Fibroblast of lung (primary cell): Measurements from ENCODE around the gene MEIOSIN. TPM values are rescaled to one million over a fixed set of nuclear protein-coding genes. Genes with fewer than 3 reads are reported as not detected.

Experiments used
- DNase-seq, 2 donors: peaks; one replicate each; pipeline versions ENCODE4 v3.0.0 to v3.0.0-alpha.2; 2010; ENCODE audit warnings: low read depth in 2 of 2
- H2AFZ ChIP-seq: 2 replicates; pipeline ENCODE4 v1.5.1; 2012; ENCODE audit warnings: low read length, control low read depth, inconsistent platforms
- H3K27ac ChIP-seq: 2 replicates; pipeline ENCODE4 v1.5.1; 2011; ENCODE audit warnings: low read length, control low read depth; ENCODE audit not compliant: insufficient read depth
- H3K27me3 ChIP-seq: 2 replicates; pipeline ENCODE4 v1.5.1; 2011; ENCODE audit warnings: mild to moderate bottlenecking, low read length; ENCODE audit not compliant: control insufficient read depth, insufficient read depth
- H3K36me3 ChIP-seq: 2 replicates; pipeline ENCODE4 v1.5.1; 2011; ENCODE audit warnings: low read length; ENCODE audit not compliant: control insufficient read depth, insufficient read depth
- H3K4me1 ChIP-seq: 2 replicates; pipeline ENCODE4 v1.5.1; 2011; ENCODE audit warnings: low read length; ENCODE audit not compliant: control insufficient read depth, insufficient read depth; ENCODE audit errors: extremely low read depth
- H3K4me2 ChIP-seq: 2 replicates; pipeline ENCODE4 v1.5.1; 2011; ENCODE audit warnings: low read length, control low read depth; ENCODE audit not compliant: insufficient read depth; ENCODE audit errors: extremely low read depth
- H3K4me3 ChIP-seq, 4 experiments: fragments of 200-600 bp in 1 of 4; sonication (generic) in 1 of 4; replicated peaks in 1 of 4; 2 replicates each; pipeline ENCODE4 v1.5.1; 2011 to 2016; ENCODE audit warnings: low read length in 4 of 4, low read depth in 3 of 4, mild to moderate bottlenecking in 3 of 4, control low read depth in 2 of 4, inconsistent platforms in 1 of 4, mixed read lengths in 1 of 4; ENCODE audit not compliant: insufficient read depth in 1 of 4; ENCODE audit errors: control extremely low read depth in 1 of 4
- H3K79me2 ChIP-seq: 2 replicates; pipeline ENCODE4 v1.5.1; 2012; ENCODE audit warnings: mild to moderate bottlenecking, low read length, inconsistent platforms; ENCODE audit not compliant: control insufficient read depth, insufficient read depth
- H3K9ac ChIP-seq: 2 replicates; pipeline ENCODE4 v1.5.1; 2011; ENCODE audit warnings: mild to moderate bottlenecking, low read length, control low read depth; ENCODE audit not compliant: insufficient read depth
- H3K9me3 ChIP-seq: 2 replicates; pipeline ENCODE4 v1.5.1; 2012; ENCODE audit warnings: low read depth, low read length; ENCODE audit not compliant: control insufficient read depth, insufficient read depth
- H4K20me1 ChIP-seq: 2 replicates; pipeline ENCODE4 v1.5.1; 2011; ENCODE audit warnings: low read length; ENCODE audit not compliant: control insufficient read depth, insufficient read depth; ENCODE audit errors: extremely low read depth
- EZH2 ChIP-seq: IDR thresholded peaks from 2 replicates; pipeline ENCODE4 v1.5.1; 2012; ENCODE audit warnings: low read length, control low read depth, mild to moderate bottlenecking; ENCODE audit errors: missing control alignments
- polyA plus RNA-seq, 2 donors: library from polyadenylated mRNA; depleted of rRNA in 1 of 2; stranded (reverse) in 1 of 2; unstranded in 1 of 2; fragments of >200 nt; gene quantifications; 2 replicates each; pipeline ENCODE4 v1.2.1, GENCODE V29; 2011 to 2012; ENCODE audit warnings: missing spikeins in 1 of 2
- total RNA-seq: library from RNA; depleted of rRNA; stranded (reverse); fragments of >200 nt; gene quantifications from 2 replicates; pipeline ENCODE4 v1.2.1, GENCODE V29; 2014
- TF ChIP-seq, protein P1 (sequence below), 2 donors: IDR thresholded peaks in 1 of 2; conservative IDR thresholded peaks in 1 of 2; 1 replicate in 1 of 2; 2 replicates in 1 of 2; pipeline ENCODE4 v1.5.1; 2011 to 2012; ENCODE audit warnings: low read length in 2 of 2, control low read depth in 1 of 2, inconsistent platforms in 1 of 2, low read depth in 1 of 2, mild to moderate bottlenecking in 1 of 2

Gene MEIOSIN
- total and polyA plus RNA-seq, 2 donors (not counting 1 experiment from before 2014, with no cell fraction given) = not detected

DNA sequence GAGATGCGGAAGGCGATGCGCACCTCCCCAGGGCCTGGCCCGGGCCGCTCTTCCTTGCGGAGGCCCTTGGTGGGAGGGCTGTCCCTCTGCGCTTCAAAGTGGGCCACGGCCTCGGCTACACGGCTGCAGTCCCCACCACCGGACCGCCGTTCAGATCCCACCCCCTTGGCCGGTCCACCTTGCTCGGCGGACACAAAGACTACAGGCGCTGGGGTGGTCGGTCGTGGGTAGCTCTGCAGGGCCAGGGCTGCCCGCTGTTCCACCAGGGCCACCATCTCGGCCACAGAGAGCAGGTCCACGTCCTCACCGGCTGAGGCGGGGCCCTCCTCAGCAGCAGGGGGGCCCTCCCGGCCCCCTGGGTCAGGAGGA lies 20.6 kb upstream of the MEIOSIN start:
- Histone ChIP-seq H3K36me3 (peaks cover 14% of the 10 kb centered on the region), H2AFZ (no peak overlapping the region), H3K9me3 (no peaks in the 10 kb centered on the region), H3K27me3 (no peaks in the 10 kb centered on the region), H3K79me2 (peaks cover 21% of the 10 kb centered on the region), H3K4me3 (no peak overlapping the region), H3K4me1 (peaks cover 2% of the 10 kb centered on the region), H3K9ac (no peak overlapping the region), H3K4me2 (no peak overlapping the region), H3K27ac (no peak overlapping the region), H4K20me1 (no peaks in the 10 kb centered on the region)
- no peak for TF ChIP-seq EZH2
- TF ChIP-seq, protein P1, sequence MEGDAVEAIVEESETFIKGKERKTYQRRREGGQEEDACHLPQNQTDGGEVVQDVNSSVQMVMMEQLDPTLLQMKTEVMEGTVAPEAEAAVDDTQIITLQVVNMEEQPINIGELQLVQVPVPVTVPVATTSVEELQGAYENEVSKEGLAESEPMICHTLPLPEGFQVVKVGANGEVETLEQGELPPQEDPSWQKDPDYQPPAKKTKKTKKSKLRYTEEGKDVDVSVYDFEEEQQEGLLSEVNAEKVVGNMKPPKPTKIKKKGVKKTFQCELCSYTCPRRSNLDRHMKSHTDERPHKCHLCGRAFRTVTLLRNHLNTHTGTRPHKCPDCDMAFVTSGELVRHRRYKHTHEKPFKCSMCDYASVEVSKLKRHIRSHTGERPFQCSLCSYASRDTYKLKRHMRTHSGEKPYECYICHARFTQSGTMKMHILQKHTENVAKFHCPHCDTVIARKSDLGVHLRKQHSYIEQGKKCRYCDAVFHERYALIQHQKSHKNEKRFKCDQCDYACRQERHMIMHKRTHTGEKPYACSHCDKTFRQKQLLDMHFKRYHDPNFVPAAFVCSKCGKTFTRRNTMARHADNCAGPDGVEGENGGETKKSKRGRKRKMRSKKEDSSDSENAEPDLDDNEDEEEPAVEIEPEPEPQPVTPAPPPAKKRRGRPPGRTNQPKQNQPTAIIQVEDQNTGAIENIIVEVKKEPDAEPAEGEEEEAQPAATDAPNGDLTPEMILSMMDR (conservative IDR thresholded peaks at IDR 0.05 in 1 of 2, IDR thresholded peaks at IDR 0.05 in 1 of 2; ENCODE audit: low read depth in 1 of 2, low read length in 2 of 2) = no peak
- no peak for DNase-seq

- peaks cover 22% of the 10 kb centered on the region for H3K79me2 ChIP-seq
- TF ChIP-seq, protein P1 (conservative IDR thresholded peaks at IDR 0.05 in 1 of 2, IDR thresholded peaks at IDR 0.05 in 1 of 2; ENCODE audit: low read depth in 1 of 2, low read length in 2 of 2) = no peak
- no peak for TF ChIP-seq EZH2
- no peak overlapping the region for H3K9ac ChIP-seq
- H3K9me3 ChIP-seq = no peaks in the 10 kb centered on the region
- H3K4me1 ChIP-seq = peaks cover 5% of the 10 kb centered on the region
- no peak overlapping the region for H3K4me3 ChIP-seq
- no peaks in the 10 kb centered on the region for H3K27me3 ChIP-seq
- peaks cover 14% of the 10 kb centered on the region for H3K36me3 ChIP-seq
- no peak overlapping the region for H3K27ac ChIP-seq
- no peaks in the 10 kb centered on the region for H4K20me1 ChIP-seq
- H2AFZ ChIP-seq = no peak overlapping the region
- DNase-seq = no peak
- no peak overlapping the region for H3K4me2 ChIP-seq
These were observed 20.1 kb upstream of the MEIOSIN start for GRCh38 chr19:45713141-45713540.

DNA sequence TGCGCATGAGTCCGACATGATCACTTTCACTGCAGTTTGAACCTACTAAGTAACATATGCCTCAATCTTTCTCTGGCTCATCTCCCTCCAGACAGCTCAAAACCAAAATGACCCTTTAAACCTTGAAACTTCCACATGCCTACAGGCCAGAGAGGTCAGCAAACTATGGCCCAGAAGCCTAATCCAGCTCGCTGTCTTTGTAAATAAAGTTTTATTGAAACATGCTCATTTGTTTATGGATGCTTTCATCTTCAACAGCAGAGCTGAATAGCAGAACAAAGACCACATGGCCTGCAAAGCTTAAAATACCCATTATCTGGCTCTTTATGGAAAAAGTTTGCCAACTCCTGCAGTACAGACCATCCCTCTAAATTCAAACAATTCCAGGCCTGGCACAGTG lies 18.1 kb upstream of the MEIOSIN start:
- no peak overlapping the region for H2AFZ ChIP-seq
- no peaks in the 10 kb centered on the region for H3K27me3 ChIP-seq
- peaks cover 17% of the 10 kb centered on the region for H3K36me3 ChIP-seq
- no peak overlapping the region for H3K9ac ChIP-seq
- TF ChIP-seq, protein P1 (conservative IDR thresholded peaks at IDR 0.05 in 1 of 2, IDR thresholded peaks at IDR 0.05 in 1 of 2; ENCODE audit: low read depth in 1 of 2, low read length in 2 of 2) = no peak
- no peak for TF ChIP-seq EZH2
- peaks cover 22% of the 10 kb centered on the region for H3K79me2 ChIP-seq
- H3K4me2 ChIP-seq = no peak overlapping the region
- H3K4me3 ChIP-seq = no peak overlapping the region
- H4K20me1 ChIP-seq = no peaks in the 10 kb centered on the region
- H3K4me1 ChIP-seq = peaks cover 6% of the 10 kb centered on the region
- no peak overlapping the region for H3K27ac ChIP-seq
- DNase-seq = no peak
- no peaks in the 10 kb centered on the region for H3K9me3 ChIP-seq
